Esophagus squamous epithelium (tissue), 5 donors: ENCODE results near the gene IFI27L1. TPM values are rescaled to one million over a fixed set of nuclear protein-coding genes. Genes with fewer than 3 reads are reported as not detected.

Experiments used
- DNase-seq: peaks from one replicate; lab custom pipeline; 2025; lab: John Stamatoyannopoulos, UW
- H3K27ac ChIP-seq, 4 donors: fragments of 200-600 bp; sonication (generic); one replicate each; pipeline ENCODE4 v1.5.1; 2016 to 2019; ENCODE audit warnings: mild to moderate bottlenecking in 1 of 4
- H3K27me3 ChIP-seq, 4 donors: fragments of 200-600 bp; sonication (generic); 1 replicate in 3 of 4; 2 replicates in 1 of 4; pipeline versions ENCODE4 v1.5.1 to v1.6.0; 2017 to 2021; ENCODE audit warnings: antibody characterized with exemption in 1 of 4
- H3K36me3 ChIP-seq, 3 donors: fragments of 200-600 bp; sonication (generic); one replicate each; pipeline ENCODE4 v1.5.1; 2016 to 2019
- H3K4me1 ChIP-seq, 3 donors: fragments of 200-600 bp; sonication (generic); one replicate each; pipeline ENCODE4 v1.5.1; 2017 to 2019
- H3K4me3 ChIP-seq, 4 donors: fragments of 200-600 bp; sonication (generic); 1 replicate in 3 of 4; 2 replicates in 1 of 4; pipeline ENCODE4 v1.5.1; 2016 to 2019; ENCODE audit warnings: mild to moderate bottlenecking in 2 of 4, moderate library complexity in 1 of 4
- H3K9me3 ChIP-seq, 3 donors: fragments of 200-600 bp; sonication (generic); one replicate each; pipeline ENCODE4 v1.5.1; 2016 to 2019
- POLR2A ChIP-seq, 4 donors: fragments of 450-650 bp; IDR thresholded peaks; one replicate each; pipeline ENCODE4 v1.6.1; 2017; ENCODE audit warnings: antibody characterized with exemption in 4 of 4, mild to moderate bottlenecking in 4 of 4, moderate library complexity in 3 of 4
- WGBS, 2 donors: methylation state at CpG; one replicate each; pipeline ENCODE4 v1.1.5; 2018; 5-methylcytosine and 5-hydroxymethylcytosine counted together
- intact Hi-C: fragments of 100-400 bp; cut with DNase I; formaldehyde crosslinking; loops from one replicate; pipeline ENCODE4 v1.15.0; 2022
- total RNA-seq, 4 donors: library from RNA; depleted of rRNA; stranded (reverse); fragments of >200 nt; gene quantifications; one replicate each; pipeline ENCODE4 v1.1.0, GENCODE V29; 2016
- TF ChIP-seq, protein P1 (sequence below), 6 experiments: fragments of 450-650 bp in 4 of 6; fragments of 200-600 bp in 2 of 6; sonication (generic) in 2 of 6; IDR thresholded peaks; one replicate each; pipeline ENCODE4 v1.5.1; 2016 to 2019; ENCODE audit warnings: antibody characterized with exemption in 6 of 6, mild to moderate bottlenecking in 4 of 6, moderate library complexity in 4 of 6
- donor health status: DM: yes; HTN: yes; CAD: no.

IFI27L1 gene
- total RNA-seq, 4 donors from 2014 or later = 1.9 to 12.5 (median 8.6) TPM

DNA sequence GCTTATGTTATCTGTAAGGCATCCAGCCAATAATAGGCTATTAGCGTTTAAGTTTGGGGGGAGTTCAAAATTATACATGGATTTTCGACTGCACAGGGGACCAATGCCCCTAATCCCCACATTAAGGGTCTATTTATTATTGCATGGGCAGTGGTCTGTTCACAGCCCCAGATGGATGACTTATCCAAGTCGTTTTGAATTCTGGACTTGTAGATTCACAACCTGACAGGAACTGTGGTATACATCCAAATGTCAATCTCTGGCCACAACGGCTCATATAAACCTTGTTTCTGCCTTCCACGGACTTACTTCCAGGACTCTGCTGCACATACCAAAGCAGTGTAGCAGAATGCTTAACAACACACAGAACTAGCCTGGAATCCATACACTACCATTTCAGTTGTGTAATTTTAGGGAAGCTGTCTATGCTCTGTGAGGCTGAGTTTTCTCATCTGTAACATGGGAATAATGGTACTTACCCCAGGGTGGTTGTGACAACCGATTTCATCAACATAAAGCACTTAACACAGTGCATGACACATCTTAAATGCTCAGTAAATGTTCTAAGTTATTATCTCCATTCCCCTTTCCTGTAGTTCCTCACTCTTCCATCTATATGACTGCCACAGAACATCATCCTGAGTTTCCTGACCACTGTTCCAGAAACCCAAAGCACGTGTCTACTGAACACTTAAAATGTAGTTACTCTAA lies 3.8 kb upstream of the IFI27L1 start:
- Histone ChIP-seq H3K9me3 (peaks cover 0 to 8% (median 6%) of the 10 kb centered on the region in 3 donors), H3K36me3 (peaks cover 0 to 44% (median 3%) of the 10 kb centered on the region in 3 donors), H3K27ac (no peak overlapping the region), H3K4me3 (peak overlapping the region in 2 of 4 donors; percentile 46 to 69), H3K27me3 (no peaks in the 10 kb centered on the region), H3K4me1 (peaks cover 17 to 60% (median 42%) of the 10 kb centered on the region in 3 donors)
- TF ChIP-seq, protein P1, sequence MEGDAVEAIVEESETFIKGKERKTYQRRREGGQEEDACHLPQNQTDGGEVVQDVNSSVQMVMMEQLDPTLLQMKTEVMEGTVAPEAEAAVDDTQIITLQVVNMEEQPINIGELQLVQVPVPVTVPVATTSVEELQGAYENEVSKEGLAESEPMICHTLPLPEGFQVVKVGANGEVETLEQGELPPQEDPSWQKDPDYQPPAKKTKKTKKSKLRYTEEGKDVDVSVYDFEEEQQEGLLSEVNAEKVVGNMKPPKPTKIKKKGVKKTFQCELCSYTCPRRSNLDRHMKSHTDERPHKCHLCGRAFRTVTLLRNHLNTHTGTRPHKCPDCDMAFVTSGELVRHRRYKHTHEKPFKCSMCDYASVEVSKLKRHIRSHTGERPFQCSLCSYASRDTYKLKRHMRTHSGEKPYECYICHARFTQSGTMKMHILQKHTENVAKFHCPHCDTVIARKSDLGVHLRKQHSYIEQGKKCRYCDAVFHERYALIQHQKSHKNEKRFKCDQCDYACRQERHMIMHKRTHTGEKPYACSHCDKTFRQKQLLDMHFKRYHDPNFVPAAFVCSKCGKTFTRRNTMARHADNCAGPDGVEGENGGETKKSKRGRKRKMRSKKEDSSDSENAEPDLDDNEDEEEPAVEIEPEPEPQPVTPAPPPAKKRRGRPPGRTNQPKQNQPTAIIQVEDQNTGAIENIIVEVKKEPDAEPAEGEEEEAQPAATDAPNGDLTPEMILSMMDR (IDR thresholded peaks at IDR 0.05) = no peak
- no peak for TF ChIP-seq POLR2A (IDR thresholded peaks at IDR 0.05)
- 51 to 60% methylated on average over 7 of the region's 7 CpGs for WGBS, 2 donors
- DNase-seq = no peak
- intact Hi-C loops = no loop called here

DNA sequence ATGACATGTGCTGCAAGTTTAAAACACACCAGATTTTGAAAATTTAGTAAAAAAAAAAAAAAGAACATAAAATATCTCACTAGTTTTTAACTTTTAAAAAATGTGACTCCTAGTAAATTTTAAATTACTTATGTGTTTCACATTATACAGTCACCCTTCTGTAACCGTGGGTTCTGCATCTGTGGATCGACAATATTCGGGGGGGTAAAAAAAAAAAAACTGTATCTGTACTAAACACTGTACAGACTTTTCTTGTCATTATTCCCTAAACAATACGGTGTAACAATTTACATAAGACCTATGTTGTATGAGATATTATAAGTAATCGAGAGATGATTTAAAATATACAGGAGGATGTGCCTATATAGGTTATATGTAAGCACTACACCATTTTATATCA lies 3.3 kb upstream of the IFI27L1 start:
- WGBS, 2 donors = 71 to 78% methylated on average over 5 of the region's 5 CpGs
- Histone ChIP-seq H3K36me3 (peaks cover 0 to 44% (median 3%) of the 10 kb centered on the region in 3 donors), H3K27ac (peak overlapping the region in 1 of 4 donors; percentile 96), H3K9me3 (peaks cover 0 to 8% (median 6%) of the 10 kb centered on the region in 3 donors), H3K4me3 (peak overlapping the region in 2 of 4 donors; percentile 69 to 99), H3K4me1 (peaks cover 17 to 63% (median 42%) of the 10 kb centered on the region in 3 donors), H3K27me3 (no peaks in the 10 kb centered on the region)
- no peak for DNase-seq
- TF ChIP-seq POLR2A (IDR thresholded peaks at IDR 0.05) = no peak
- TF ChIP-seq, protein P1 (IDR thresholded peaks at IDR 0.05) = no peak
- intact Hi-C loops = no loop called here

DNA sequence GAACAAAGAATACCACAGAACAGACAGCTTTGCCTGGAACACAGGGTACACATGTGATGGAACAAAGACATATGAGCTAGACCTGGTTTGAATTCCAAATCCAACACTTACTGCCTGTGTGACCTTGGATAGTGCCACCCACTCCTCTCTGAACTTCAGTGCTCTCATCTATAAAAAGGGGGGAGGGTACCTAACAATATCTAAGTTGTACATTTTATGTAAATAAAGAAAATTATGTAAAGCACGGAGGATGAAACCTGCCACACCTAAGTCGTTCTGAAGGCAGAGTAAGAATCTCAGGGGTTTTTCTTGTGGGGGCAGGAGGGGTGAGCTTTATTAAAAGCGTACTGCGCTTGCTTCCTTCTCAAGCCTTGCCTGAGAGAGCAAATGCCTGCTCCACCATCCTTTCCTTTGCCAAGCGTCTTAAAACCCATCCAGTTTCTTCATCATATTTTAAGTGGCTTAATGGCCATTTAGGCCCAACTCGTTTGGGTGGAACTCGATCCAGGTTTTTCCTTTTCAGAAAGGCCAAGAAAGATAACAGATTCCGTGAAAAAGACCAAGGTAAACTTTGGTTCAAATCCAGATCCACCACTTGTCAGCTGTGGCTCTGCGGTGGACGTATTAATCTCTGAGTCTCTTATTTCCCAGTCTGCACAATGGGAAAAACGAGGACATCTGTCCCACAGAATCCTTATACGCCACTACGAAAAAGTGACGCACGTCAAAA lies 1.1 kb upstream of the IFI27L1 start:
- H3K36me3 ChIP-seq = peaks cover 0 to 29% (median 3%) of the 10 kb centered on the region in 3 donors
- intact Hi-C loops = no loop called here
- H3K4me3 ChIP-seq = peak overlapping the region; percentile 69 to 99 (median 84)
- DNase-seq = no peak
- H3K9me3 ChIP-seq = peaks cover 0 to 4% (median 0%) of the 10 kb centered on the region in 3 donors
- WGBS, 2 donors = 1 to 3% methylated on average over 14 to 15 of the region's 15 CpGs
- H3K27ac ChIP-seq = peak overlapping the region; percentile 91 to 98 (median 94)
- H3K4me1 ChIP-seq = peaks cover 17 to 59% (median 42%) of the 10 kb centered on the region in 3 donors
- TF ChIP-seq, protein P1 (IDR thresholded peaks at IDR 0.05) = no peak
- TF ChIP-seq POLR2A (IDR thresholded peaks at IDR 0.05) = no peak
- no peaks in the 10 kb centered on the region for H3K27me3 ChIP-seq

DNA sequence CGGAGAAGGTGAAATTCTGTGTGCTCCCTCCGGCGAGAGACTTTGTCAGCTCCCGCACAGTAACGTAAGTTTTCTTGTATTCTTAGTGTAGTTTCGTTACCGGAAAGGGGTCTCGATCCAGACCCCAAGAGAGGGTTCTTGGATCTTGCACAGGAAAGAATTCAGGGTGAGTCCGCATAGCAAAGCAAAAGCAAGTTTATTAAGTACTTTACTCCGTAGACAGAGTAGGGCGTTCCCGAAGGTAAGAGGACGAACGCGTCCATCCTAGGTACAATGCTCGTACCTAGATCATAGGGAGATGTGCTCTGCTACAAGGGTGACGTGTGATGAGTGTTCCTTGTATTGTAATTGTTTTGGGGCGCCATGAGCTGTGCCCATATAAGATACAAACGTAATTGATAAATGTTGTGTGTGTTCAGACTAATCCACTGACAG lies 293 bp downstream of the IFI27L1 start:
- 0 to 2% methylated on average over 11 to 19 of the region's 19 CpGs for WGBS, 2 donors
- TF ChIP-seq, protein P1 (IDR thresholded peaks at IDR 0.05) = no peak
- TF ChIP-seq POLR2A (IDR thresholded peaks at IDR 0.05) = no peak
- Histone ChIP-seq H3K27ac (peak overlapping the region; percentile 91 to 98 (median 94)), H3K4me1 (peaks cover 17 to 50% (median 37%) of the 10 kb centered on the region in 3 donors), H3K4me3 (peak overlapping the region; percentile 69 to 99 (median 84)), H3K36me3 (peaks cover 0 to 23% (median 3%) of the 10 kb centered on the region in 3 donors), H3K27me3 (no peaks in the 10 kb centered on the region), H3K9me3 (no peaks in the 10 kb centered on the region)
- intact Hi-C loops = no loop called here
- no peak for DNase-seq

DNA sequence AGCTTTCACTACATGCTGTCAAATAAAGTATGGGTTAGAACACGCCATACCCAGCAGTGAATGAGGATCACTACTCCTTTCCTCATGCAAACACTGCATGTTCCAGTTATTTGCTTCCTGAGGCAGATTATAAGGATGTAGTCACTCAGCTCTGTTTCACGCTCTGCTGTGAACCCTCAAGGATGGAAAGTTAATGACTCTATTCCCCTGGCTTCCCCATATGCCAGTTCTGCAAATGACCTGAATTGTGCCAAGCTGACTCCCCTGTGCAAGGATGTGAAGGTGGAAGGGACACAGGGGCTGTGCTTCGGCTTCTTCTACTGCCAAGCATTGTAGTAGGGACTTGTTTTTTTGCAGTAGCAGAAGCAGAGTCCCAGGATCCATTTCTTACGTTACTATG lies 6.8 kb downstream of the IFI27L1 start:
- TF ChIP-seq, protein P1 (IDR thresholded peaks at IDR 0.05) = no peak
- TF ChIP-seq POLR2A (IDR thresholded peaks at IDR 0.05) = no peak
- H3K4me3 ChIP-seq = no peak overlapping the region

More for the DNA sequence above, 6.8 kb downstream of the IFI27L1 start:
- Histone ChIP-seq H3K4me1 (no peaks in the 10 kb centered on the region), H3K36me3 (no peaks in the 10 kb centered on the region), H3K27ac (no peak overlapping the region), H3K9me3 (no peaks in the 10 kb centered on the region), H3K27me3 (no peaks in the 10 kb centered on the region)
- WGBS, 2 donors = 80 to 98% methylated on average over 4 of the region's 4 CpGs
- DNase-seq = no peak
- intact Hi-C loops = no loop called here
